WTC11 (cell line): ENCODE results near the gene RGS16.

Source experiments
- E2F5 ChIP-seq: sonication (generic); formaldehyde crosslinking; IDR thresholded peaks from 2 replicates; pipeline ENCODE4 v1.8.1; 2022; ENCODE audit warnings: mild to moderate bottlenecking, moderate library complexity, missing genetic modification reagents
- ZNF671 ChIP-seq: fragments of 250-450 bp; sonication (Bioruptor Pico); IDR thresholded peaks from 2 replicates; pipeline ENCODE4 v1.8.0; 2021; ENCODE audit warnings: mild to moderate bottlenecking
- TF ChIP-seq, protein P1 (sequence below): fragments of 200-600 bp; IDR thresholded peaks from 2 replicates; pipeline ENCODE4 v1.8.0; 2022; ENCODE audit warnings: antibody characterized with exemption

- TF ChIP-seq, protein P1, sequence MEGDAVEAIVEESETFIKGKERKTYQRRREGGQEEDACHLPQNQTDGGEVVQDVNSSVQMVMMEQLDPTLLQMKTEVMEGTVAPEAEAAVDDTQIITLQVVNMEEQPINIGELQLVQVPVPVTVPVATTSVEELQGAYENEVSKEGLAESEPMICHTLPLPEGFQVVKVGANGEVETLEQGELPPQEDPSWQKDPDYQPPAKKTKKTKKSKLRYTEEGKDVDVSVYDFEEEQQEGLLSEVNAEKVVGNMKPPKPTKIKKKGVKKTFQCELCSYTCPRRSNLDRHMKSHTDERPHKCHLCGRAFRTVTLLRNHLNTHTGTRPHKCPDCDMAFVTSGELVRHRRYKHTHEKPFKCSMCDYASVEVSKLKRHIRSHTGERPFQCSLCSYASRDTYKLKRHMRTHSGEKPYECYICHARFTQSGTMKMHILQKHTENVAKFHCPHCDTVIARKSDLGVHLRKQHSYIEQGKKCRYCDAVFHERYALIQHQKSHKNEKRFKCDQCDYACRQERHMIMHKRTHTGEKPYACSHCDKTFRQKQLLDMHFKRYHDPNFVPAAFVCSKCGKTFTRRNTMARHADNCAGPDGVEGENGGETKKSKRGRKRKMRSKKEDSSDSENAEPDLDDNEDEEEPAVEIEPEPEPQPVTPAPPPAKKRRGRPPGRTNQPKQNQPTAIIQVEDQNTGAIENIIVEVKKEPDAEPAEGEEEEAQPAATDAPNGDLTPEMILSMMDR: no peak
- TF ChIP-seq ZNF671 (CRISPR knock-in tag) (no peak), E2F5 (no peak)
Measured at GRCh38 chr1:182588500-182589396, 15.4 kb downstream of the RGS16 start, which contains the start of gene RNASEL.
